D341Med (cell line): ENCODE results near the gene NOL12.
A peak's percentile ranks its signal among the peaks of the same experiment; 100 is the strongest.
"Not testable (repeated sequence)": the region's sequence is repeated elsewhere in the genome, so short reads cannot be mapped to it uniquely, and the experiment has no call there.

Experiments
- DNase-seq: peaks from one replicate; pipeline ENCODE4 v3.0.0; 2012; ENCODE audit warnings: low spot score

NOL12 gene

GRCh38 chr22:37686002-37686982 is at the start of gene NOL12:
Gene NOL12 (plus strand): TSS chr22:37686343. CDS start chr22:37686393, 50 bp downstream.
- DNase-seq, result peak; percentile 93

GRCh38 chr22:37636949-37637273 is 49.2 kb upstream of the NOL12 start:
- DNase-seq, result no peak

GRCh38 chr22:37638391-37639069 is 47.6 kb upstream of the NOL12 start:
- no peak for DNase-seq

- peak; percentile 59 for DNase-seq
Observed at GRCh38 chr22:37639070-37639760, 46.9 kb upstream of the NOL12 start, which contains the start of gene SH3BP1. Gene SH3BP1 (plus strand): TSS chr22:37639669. CDS start chr22:37639788, 119 bp downstream.

- no peak for DNase-seq
Observed at GRCh38 chr22:37639771-37640590, 46.2 kb upstream of the NOL12 start.

GRCh38 chr22:37640591-37641560 is 45.3 kb upstream of the NOL12 start:
- DNase-seq, result no peak

- DNase-seq, result no peak
Observed at GRCh38 chr22:37641561-37641949, 44.6 kb upstream of the NOL12 start.

- peak; percentile 93 for DNase-seq
Observed at GRCh38 chr22:37643225-37643847, 42.8 kb upstream of the NOL12 start.

GRCh38 chr22:37647317-37647716 is 38.8 kb upstream of the NOL12 start:
- DNase-seq, result no peak

- peak; percentile 85 for DNase-seq
Observed at GRCh38 chr22:37647928-37648327, 38.2 kb upstream of the NOL12 start.

- no peak for DNase-seq
Observed at GRCh38 chr22:37650463-37651136, 35.5 kb upstream of the NOL12 start.

- DNase-seq, result no peak
Observed at GRCh38 chr22:37654563-37655251, 31.4 kb upstream of the NOL12 start.

GRCh38 chr22:37655252-37655563 is 30.9 kb upstream of the NOL12 start:
- no peak for DNase-seq

GRCh38 chr22:37656583-37656982 is 29.6 kb upstream of the NOL12 start:
- not testable (repeated sequence) for DNase-seq

- DNase-seq, result peak; percentile 66
Observed at GRCh38 chr22:37657590-37658132, 28.5 kb upstream of the NOL12 start.

- peak; percentile 95 for DNase-seq
Observed at GRCh38 chr22:37658133-37659065, 27.7 kb upstream of the NOL12 start, which contains the start of gene PDXP. Gene PDXP (plus strand): TSS chr22:37658723. CDS start chr22:37658783, 60 bp downstream.
